Lower lobe of right lung (tissue), 2 donors: ENCODE data around the gene BAHCC1. TPM values are rescaled to one million over a fixed set of nuclear protein-coding genes. Genes with fewer than 3 reads are reported as not detected.

Source experiments
- ATAC-seq, 2 donors: fragments of 200-7000 bp; cut with Tn5 transposase; one replicate each; pipeline ENCODE4 v1.9.1; 2020 to 2022; ENCODE audit warnings: mild to moderate bottlenecking in 2 of 2, moderate library complexity in 2 of 2
- DNase-seq: peaks from one replicate; pipeline ENCODE4 v3.0.0-alpha.2; 2020
- H3K27ac ChIP-seq: fragments of 200-600 bp; one replicate; pipeline ENCODE4 v1.8.0; 2022
- H3K27me3 ChIP-seq: fragments of 200-600 bp; one replicate; pipeline ENCODE4 v1.8.0; 2022; ENCODE audit warnings: low read depth
- H3K36me3 ChIP-seq: fragments of 200-600 bp; one replicate; pipeline ENCODE4 v1.8.0; 2022; ENCODE audit warnings: mild to moderate bottlenecking
- H3K4me1 ChIP-seq: fragments of 200-600 bp; one replicate; pipeline ENCODE4 v1.8.0; 2022
- H3K4me3 ChIP-seq: fragments of 200-600 bp; one replicate; pipeline ENCODE4 v1.8.0; 2022; ENCODE audit warnings: mild to moderate bottlenecking
- H3K9me3 ChIP-seq: fragments of 200-600 bp; one replicate; pipeline ENCODE4 v1.8.0; 2022
- intact Hi-C: fragments of 100-400 bp; cut with DNase I; formaldehyde crosslinking; loops from one replicate; pipeline ENCODE4 v1.11.0; 2022
- total RNA-seq: library from RNA; stranded (reverse); fragmentation: NEBNext Ultra II Directional; extraction: Animal tissue kit (Norgen Biotek cat#: 25700); gene quantifications from one replicate; pipeline ENCODE4 v1.2.1, GENCODE V29; 2021
- TF ChIP-seq, protein P1 (sequence below): fragments of 200-600 bp; IDR thresholded peaks from one replicate; pipeline ENCODE4 v1.8.0; 2022; ENCODE audit warnings: antibody characterized with exemption, mild to moderate bottlenecking
- donor health status: DM: no; HTN: yes; CAD: no; lungs with severe emphysema.

The BAHCC1 gene
- total RNA-seq, 1 donor from 2014 or later, result 19.9 TPM

DNA sequence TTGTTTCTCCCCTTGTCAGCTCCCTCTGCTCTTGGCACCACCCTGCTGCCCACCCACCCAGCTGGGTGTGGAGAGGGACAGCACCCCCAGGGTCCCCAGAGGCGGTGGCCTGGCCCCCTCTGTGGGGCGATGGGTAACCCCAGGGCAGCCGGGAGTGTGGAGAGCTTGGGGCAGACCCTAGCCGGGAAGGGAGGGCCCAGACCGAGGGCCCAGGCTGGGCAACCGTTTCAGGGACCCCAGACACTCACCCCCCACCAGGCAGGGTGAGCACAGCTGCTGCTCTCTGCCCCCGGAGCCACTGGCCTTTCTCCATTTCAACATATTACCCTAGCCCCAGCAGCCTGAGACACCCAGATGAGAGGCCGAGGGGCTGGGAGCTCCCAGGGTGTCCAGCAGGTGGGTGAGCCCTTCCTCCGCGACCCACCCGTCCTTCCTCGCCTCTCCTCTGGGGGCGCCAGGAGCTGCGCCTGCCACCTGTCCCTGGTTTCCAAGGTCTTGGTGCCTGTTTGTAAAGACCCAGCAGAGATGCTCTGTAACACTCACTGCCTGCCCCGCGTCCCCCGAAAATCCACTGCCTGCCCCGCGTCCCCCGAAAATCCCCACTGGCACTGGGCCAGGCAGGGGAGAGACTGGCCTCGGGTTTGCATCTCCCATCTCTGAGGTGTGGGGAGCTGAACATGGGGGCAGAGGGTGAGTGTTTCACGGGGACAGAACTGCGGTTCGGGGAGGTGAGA lies 45.4 kb downstream of the BAHCC1 start:
- H3K9me3 ChIP-seq, result no peaks in the 10 kb centered on the region
- TF ChIP-seq, protein P1, sequence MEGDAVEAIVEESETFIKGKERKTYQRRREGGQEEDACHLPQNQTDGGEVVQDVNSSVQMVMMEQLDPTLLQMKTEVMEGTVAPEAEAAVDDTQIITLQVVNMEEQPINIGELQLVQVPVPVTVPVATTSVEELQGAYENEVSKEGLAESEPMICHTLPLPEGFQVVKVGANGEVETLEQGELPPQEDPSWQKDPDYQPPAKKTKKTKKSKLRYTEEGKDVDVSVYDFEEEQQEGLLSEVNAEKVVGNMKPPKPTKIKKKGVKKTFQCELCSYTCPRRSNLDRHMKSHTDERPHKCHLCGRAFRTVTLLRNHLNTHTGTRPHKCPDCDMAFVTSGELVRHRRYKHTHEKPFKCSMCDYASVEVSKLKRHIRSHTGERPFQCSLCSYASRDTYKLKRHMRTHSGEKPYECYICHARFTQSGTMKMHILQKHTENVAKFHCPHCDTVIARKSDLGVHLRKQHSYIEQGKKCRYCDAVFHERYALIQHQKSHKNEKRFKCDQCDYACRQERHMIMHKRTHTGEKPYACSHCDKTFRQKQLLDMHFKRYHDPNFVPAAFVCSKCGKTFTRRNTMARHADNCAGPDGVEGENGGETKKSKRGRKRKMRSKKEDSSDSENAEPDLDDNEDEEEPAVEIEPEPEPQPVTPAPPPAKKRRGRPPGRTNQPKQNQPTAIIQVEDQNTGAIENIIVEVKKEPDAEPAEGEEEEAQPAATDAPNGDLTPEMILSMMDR, result peak; percentile 27
- peaks cover 17% of the 10 kb centered on the region for H3K4me1 ChIP-seq
- H3K4me3 ChIP-seq, result no peak overlapping the region
- intact Hi-C loops, result no loop called here
- DNase-seq (no peak), ATAC-seq (no peak)
- no peaks in the 10 kb centered on the region for H3K27me3 ChIP-seq
- no peak overlapping the region for H3K27ac ChIP-seq
- peaks cover 18% of the 10 kb centered on the region for H3K36me3 ChIP-seq

DNA sequence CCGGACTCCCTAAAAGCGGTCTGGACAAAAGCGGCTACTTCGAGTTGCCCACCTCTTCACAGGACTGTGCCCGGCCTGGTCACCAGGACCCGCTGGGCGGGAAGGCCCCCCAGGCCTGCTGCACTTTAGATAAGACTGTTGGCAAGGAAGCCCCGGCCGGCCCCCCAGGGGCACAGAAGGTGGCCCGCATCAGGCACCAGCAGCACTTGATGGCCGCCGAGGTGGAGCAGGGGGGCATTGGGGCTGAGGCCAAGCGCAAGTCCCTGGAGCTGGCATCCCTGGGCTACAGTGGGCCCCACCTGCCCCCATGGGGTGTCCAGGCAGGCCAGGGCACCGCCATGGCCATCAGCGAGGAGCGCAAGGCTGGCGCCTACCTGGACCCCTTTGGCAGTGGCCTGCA lies 47.5 kb downstream of the BAHCC1 start:
- intact Hi-C loops, result no loop called here
- Histone ChIP-seq H3K9me3 (no peaks in the 10 kb centered on the region), H3K27me3 (no peaks in the 10 kb centered on the region), H3K4me1 (peaks cover 1% of the 10 kb centered on the region), H3K4me3 (no peak overlapping the region), H3K27ac (no peak overlapping the region), H3K36me3 (peaks cover 18% of the 10 kb centered on the region)
- DNase-seq, result no peak
- TF ChIP-seq, protein P1, result no peak
- ATAC-seq, result no peak

DNA sequence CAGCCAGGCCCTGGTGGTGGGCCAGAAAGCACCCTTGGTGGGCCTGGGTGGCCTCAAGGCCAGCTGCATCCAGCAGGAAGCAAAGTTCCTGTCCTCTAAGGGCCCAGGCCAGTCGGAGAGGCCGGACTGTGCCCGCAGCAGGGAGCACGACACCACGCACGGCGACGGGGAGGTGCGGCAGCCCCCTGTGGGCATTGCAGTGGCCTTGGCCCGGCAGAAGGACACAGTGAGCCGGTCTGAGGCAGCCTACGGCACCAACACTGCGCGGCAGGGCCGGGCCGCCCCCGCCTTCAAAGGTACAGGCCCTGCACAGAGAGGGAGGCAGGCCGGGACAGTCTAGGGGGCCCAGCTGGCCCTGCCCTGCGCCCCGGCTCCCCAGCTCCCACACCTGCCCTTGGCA lies 48.0 kb downstream of the BAHCC1 start:
- DNase-seq (no peak), ATAC-seq (no peak)
- peaks cover 18% of the 10 kb centered on the region for H3K36me3 ChIP-seq
- no peaks in the 10 kb centered on the region for H3K4me1 ChIP-seq
- H3K27me3 ChIP-seq, result no peaks in the 10 kb centered on the region
- no peak overlapping the region for H3K4me3 ChIP-seq
- H3K27ac ChIP-seq, result no peak overlapping the region
- TF ChIP-seq, protein P1, result no peak
- intact Hi-C loops, result no loop called here
- no peaks in the 10 kb centered on the region for H3K9me3 ChIP-seq

DNA sequence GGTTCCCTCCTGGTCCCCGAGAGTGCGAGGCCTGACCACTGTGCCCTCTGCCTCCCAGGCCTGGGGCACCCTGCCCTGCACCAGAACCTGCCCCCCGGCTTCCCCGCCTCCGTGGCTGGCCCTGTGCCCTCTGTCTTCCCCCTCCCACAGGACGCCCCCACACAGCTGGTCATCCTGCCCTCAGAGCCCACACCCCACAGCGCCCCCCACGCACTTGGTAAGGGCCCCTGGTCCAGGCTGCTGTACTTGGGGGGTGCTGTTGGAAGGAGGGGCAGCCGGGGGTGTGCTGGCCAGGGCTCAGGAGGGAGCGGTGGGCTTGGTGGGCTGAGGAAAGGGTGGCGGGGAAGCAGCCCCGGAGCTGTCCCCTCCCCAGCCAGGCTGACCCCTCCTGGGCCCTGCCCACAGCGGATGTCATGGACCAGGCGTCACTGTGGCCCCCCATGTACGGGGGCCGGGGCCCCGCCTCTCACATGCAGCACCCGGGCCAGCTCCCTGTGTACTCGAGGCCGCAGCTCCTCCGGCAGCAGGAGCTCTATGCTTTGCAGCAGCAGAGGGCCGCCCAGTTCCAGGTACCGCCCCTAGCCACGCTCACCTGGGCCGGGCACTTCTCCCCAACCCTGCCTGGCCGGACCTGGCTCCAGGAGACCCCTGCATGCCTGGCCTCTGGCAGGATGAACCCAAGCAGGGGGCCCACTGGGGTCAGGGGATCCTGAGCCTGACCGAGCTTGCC lies 49.5 kb downstream of the BAHCC1 start:
- no peaks in the 10 kb centered on the region for H3K27me3 ChIP-seq
- H3K27ac ChIP-seq, result no peak overlapping the region
- intact Hi-C loops, result no loop called here
- H3K4me3 ChIP-seq, result no peak overlapping the region
- TF ChIP-seq, protein P1, result no peak
- H3K36me3 ChIP-seq, result peaks cover 18% of the 10 kb centered on the region
- DNase-seq (no peak), ATAC-seq (no peak)
- H3K9me3 ChIP-seq, result no peaks in the 10 kb centered on the region
- H3K4me1 ChIP-seq, result no peaks in the 10 kb centered on the region

DNA sequence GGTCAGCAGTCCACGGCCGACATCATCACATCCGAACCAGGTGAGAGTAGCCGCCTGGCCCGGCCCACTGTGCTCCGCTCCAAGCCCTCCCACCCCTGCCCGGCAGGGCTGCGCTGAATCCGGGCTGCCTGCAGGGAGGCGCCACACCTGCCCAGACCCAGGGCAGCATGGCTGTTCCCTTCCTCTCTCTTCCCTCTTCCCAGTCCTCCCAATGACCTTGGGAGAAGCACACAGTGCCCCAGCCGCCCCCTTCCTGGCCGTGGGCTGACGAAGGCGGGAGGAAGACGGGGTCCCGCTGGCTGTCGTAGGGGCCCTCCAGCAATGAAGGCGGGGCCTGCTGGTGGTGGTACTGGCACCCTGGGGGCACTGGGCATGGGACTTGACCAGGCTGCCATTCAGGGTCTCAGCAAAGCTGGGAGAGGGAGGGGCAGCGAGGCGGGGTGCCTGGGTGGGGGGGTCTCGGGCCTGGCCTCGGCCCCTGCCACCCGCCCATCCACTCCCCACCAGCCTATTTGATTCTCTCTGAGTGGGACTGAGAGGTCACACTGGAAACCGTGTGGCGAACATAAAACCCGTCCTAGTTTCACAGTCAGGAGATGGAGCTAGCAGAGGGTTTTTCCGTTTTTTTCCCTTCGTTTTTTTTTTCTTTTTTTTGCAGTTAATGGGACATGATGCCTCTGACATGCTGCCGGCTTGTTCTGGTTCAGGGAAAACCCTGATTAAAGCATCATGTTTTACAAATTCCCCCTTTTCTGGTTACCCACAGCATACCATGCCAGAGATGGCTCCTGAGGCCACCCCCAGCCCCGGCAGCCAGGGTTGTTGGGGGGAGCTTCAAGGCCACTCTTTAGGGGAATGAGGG lies 50.6 kb downstream of the BAHCC1 start:
- Histone ChIP-seq H3K36me3 (peaks cover 18% of the 10 kb centered on the region), H3K27me3 (no peaks in the 10 kb centered on the region), H3K4me3 (no peak overlapping the region), H3K4me1 (no peaks in the 10 kb centered on the region), H3K27ac (no peak overlapping the region), H3K9me3 (no peaks in the 10 kb centered on the region)
- no peak for DNase-seq
- no peak for ATAC-seq
- TF ChIP-seq, protein P1, result no peak
- intact Hi-C loops, result no loop called here
